Measurements from ENCODE around the gene JAK3. TPM values are rescaled to one million over a fixed set of nuclear protein-coding genes. Genes with fewer than 3 reads are reported as not detected.

JAK3 gene
- total and polyA plus RNA-seq, 10 of the 15 experiments (the other 5 are each of a cell fraction or from before 2014, with no cell fraction given): 7.8 to 67.9 (median 33.3) TPM

DNA sequence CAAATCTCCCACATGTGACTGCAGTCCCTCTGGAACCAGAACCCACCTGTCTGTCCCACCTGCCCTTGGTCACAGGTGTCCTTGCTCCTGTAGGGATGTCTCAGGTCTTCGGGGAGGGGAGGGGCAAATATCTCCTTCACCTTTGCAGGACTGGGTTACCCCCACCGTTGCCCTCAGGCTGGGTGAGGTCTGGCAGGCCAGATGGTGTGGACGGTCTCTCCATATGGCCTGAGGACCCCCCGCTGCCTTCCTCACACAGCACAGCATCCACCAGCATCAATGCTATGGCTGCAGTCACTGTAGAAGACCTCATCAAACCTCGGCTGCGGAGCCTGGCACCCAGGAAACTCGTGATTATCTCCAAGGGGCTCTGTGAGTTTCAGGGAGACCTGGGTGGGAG lies 33.9 kb upstream of the JAK3 start (continued):
- TF ChIP-seq, protein P1, sequence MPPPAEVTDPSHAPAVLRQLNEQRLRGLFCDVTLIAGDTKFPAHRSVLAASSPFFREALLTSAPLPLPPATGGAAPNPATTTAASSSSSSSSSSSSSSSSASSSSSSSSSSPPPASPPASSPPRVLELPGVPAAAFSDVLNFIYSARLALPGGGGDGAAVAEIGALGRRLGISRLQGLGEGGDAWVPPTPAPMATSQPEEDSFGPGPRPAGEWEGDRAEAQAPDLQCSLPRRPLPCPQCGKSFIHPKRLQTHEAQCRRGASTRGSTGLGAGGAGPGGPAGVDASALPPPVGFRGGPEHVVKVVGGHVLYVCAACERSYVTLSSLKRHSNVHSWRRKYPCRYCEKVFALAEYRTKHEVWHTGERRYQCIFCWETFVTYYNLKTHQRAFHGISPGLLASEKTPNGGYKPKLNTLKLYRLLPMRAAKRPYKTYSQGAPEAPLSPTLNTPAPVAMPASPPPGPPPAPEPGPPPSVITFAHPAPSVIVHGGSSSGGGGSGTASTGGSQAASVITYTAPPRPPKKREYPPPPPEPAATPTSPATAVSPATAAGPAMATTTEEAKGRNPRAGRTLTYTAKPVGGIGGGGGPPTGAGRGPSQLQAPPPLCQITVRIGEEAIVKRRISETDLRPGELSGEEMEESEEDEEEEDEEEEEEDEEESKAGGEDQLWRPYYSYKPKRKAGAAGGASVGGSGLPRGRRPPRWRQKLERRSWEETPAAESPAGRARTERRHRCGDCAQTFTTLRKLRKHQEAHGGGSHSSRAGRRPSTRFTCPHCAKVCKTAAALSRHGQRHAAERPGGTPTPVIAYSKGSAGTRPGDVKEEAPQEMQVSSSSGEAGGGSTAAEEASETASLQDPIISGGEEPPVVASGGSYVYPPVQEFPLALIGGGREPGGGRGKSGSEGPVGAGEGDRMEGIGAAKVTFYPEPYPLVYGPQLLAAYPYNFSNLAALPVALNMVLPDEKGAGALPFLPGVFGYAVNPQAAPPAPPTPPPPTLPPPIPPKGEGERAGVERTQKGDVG (CRISPR knock-in tag; IDR thresholded peaks at IDR 0.05): no peak
- no peak for TF ChIP-seq JUND (IDR thresholded peaks at IDR 0.05; ENCODE audit: low read depth, low read length)
- TF ChIP-seq CBFB (IDR thresholded peaks at IDR 0.05; ENCODE audit: low read depth): no peak
- TF ChIP-seq ZNF24 (IDR thresholded peaks at IDR 0.05): no peak

DNA sequence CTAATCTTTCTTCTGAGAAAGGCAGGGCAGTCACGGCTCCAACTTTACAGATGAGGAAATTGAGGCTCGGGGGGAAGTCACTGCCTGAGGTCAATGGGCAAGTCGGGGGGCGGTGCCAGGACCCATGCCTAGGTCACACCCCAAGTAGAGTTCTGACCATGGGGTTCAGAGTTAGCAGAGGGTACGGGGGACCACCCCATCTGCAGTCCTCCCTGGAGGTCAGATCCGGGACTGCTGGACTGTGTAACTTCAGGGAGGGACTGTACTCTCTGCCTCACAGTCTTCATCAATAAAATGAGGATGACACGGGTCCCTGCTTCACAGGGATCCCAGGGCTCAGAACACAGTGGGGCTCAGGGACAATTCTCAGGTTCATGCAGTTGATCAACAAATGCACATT lies 31.7 kb upstream of the JAK3 start:
- intact Hi-C loops (cut with micrococcal nuclease; ENCODE audit: unreplicated experiment) (no loop called here), in situ Hi-C loops (cut with MboI) (no loop called here)
- Histone ChIP-seq H3K27ac (ENCODE audit: control insufficient read depth, insufficient read depth) (no peak overlapping the region), H3K9ac (ENCODE audit: control insufficient read depth, insufficient read depth, low read length) (no peak overlapping the region), H3K79me2 (ENCODE audit: control insufficient read depth, insufficient read depth, low read length) (no peaks in the 10 kb centered on the region), H3K4me3 (no peak overlapping the region), H2AFZ (ENCODE audit: control insufficient read depth, low read depth, low read length) (no peak overlapping the region), H3K9me3 (replicated peaks; ENCODE audit: control insufficient read depth, insufficient read depth, low read length) (no peaks in the 10 kb centered on the region), H4K20me1 (ENCODE audit: control insufficient read depth, insufficient read depth) (no peaks in the 10 kb centered on the region), H3K4me1 (ENCODE audit: control insufficient read depth, insufficient read depth, low read length) (peaks cover 8% of the 10 kb centered on the region), H3K27me3 (replicated peaks in 1 of 2; ENCODE audit: control insufficient read depth in 2 of 2, insufficient read depth in 2 of 2, low read length in 1 of 2) (no peaks in the 10 kb centered on the region; a peak in 1 of 4 replicates), H3K36me3 (ENCODE audit: control insufficient read depth in 2 of 2, insufficient read depth in 2 of 2, low read length in 1 of 2) (no peaks in the 10 kb centered on the region), H3K4me2 (ENCODE audit: control insufficient read depth, insufficient read depth) (no peak overlapping the region)
- CTCF ChIA-PET: no interaction called here
- no TSS peak for BruUV-seq (replicated peaks)
- RAD21 ChIA-PET (ENCODE audit: unreplicated experiment): no interaction called here
- SMC1A ChIA-PET (ENCODE audit: uncharacterized antibody, unreplicated experiment): no interaction called here
- POLR2A ChIA-PET: no interaction called here
- FAIRE-seq: no peak
- no peak for ATAC-seq
- no peak for DNase-seq (ENCODE audit: low read depth, low spot score)
- WGBS (ENCODE audit: insufficient coverage, insufficient replicate concordance, low lambda C conversion rate, missing lambda C conversion rate): 40% methylated on average over 7 of the region's 7 CpGs
- TF ChIP-seq FOXK2 (IDR thresholded peaks at IDR 0.05): no peak
- TF ChIP-seq POU2F2 (IDR thresholded peaks at IDR 0.05; ENCODE audit: borderline replicate concordance, low read depth, low read length): no peak
- TF ChIP-seq, protein P2, sequence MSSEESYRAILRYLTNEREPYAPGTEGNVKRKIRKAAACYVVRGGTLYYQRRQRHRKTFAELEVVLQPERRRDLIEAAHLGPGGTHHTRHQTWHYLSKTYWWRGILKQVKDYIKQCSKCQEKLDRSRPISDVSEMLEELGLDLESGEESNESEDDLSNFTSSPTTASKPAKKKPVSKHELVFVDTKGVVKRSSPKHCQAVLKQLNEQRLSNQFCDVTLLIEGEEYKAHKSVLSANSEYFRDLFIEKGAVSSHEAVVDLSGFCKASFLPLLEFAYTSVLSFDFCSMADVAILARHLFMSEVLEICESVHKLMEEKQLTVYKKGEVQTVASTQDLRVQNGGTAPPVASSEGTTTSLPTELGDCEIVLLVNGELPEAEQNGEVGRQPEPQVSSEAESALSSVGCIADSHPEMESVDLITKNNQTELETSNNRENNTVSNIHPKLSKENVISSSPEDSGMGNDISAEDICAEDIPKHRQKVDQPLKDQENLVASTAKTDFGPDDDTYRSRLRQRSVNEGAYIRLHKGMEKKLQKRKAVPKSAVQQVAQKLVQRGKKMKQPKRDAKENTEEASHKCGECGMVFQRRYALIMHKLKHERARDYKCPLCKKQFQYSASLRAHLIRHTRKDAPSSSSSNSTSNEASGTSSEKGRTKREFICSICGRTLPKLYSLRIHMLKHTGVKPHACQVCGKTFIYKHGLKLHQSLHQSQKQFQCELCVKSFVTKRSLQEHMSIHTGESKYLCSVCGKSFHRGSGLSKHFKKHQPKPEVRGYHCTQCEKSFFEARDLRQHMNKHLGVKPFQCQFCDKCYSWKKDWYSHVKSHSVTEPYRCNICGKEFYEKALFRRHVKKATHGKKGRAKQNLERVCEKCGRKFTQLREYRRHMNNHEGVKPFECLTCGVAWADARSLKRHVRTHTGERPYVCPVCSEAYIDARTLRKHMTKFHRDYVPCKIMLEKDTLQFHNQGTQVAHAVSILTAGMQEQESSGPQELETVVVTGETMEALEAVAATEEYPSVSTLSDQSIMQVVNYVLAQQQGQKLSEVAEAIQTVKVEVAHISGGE (CRISPR knock-in tag; IDR thresholded peaks at IDR 0.05): no peak
- no peak for TF ChIP-seq STAT1 (conservative IDR thresholded peaks at IDR 0.05)
- no peak for TF ChIP-seq PAX8 (IDR thresholded peaks at IDR 0.05)
- TF ChIP-seq, protein P3, sequence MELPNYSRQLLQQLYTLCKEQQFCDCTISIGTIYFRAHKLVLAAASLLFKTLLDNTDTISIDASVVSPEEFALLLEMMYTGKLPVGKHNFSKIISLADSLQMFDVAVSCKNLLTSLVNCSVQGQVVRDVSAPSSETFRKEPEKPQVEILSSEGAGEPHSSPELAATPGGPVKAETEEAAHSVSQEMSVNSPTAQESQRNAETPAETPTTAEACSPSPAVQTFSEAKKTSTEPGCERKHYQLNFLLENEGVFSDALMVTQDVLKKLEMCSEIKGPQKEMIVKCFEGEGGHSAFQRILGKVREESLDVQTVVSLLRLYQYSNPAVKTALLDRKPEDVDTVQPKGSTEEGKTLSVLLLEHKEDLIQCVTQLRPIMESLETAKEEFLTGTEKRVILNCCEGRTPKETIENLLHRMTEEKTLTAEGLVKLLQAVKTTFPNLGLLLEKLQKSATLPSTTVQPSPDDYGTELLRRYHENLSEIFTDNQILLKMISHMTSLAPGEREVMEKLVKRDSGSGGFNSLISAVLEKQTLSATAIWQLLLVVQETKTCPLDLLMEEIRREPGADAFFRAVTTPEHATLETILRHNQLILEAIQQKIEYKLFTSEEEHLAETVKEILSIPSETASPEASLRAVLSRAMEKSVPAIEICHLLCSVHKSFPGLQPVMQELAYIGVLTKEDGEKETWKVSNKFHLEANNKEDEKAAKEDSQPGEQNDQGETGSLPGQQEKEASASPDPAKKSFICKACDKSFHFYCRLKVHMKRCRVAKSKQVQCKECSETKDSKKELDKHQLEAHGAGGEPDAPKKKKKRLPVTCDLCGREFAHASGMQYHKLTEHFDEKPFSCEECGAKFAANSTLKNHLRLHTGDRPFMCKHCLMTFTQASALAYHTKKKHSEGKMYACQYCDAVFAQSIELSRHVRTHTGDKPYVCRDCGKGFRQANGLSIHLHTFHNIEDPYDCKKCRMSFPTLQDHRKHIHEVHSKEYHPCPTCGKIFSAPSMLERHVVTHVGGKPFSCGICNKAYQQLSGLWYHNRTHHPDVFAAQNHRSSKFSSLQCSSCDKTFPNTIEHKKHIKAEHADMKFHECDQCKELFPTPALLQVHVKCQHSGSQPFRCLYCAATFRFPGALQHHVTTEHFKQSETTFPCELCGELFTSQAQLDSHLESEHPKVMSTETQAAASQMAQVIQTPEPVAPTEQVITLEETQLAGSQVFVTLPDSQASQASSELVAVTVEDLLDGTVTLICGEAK (IDR thresholded peaks at IDR 0.05; ENCODE audit: borderline replicate concordance): no peak
- no peak for TF ChIP-seq JUND (IDR thresholded peaks at IDR 0.05; ENCODE audit: low read depth, low read length)
- no peak for TF ChIP-seq PML (IDR thresholded peaks at IDR 0.05; ENCODE audit: low read length)

Measured in GM12878 (cell line).